CD4-positive, alpha-beta T cell treated with Interleukin-17A for 4 hours (primary cell): ENCODE data around the gene CBX8.

Experiments
- DNase-seq: peaks from one replicate; pipeline ENCODE4 v3.0.0-alpha.2; 2020; ENCODE audit warnings: mixed read lengths

CBX8 gene

DNA sequence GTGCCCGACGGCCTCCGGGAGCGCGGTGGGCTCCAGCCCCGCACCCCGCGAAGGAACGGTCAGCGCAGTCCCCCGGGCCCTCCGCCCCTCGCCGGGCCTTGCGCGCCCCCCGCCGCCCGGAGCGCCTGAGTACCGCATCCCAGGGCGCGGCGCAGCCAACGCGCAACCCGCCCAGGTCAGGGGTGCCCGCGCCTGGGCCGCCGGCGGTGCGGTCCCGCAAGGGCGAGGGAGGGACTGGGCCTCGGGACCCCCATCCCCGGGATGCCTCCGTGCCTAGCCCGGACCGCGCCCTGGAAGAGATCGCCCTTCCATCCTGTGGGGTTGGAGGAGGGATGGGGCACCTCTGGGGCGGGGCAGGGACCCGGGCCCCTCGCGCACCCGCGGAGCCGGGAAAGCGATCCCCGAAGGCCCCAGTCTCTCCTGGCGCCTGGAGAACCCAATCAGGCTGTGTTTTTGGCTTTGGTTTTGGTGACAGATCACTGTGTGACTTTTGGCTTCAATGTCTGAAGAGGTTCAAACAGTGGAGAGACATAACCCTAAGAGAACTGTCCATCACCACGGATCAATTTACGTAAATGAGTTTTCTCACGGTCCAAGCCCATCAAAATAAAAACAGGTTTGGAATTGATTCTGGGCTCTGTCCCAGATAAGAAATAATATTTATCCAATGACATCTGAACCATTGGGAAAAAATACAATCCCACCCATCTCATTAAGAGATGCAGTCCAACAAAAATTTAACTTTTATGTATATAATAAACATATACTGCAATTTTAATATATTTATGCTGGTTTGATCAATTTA is 48.4 kb downstream of the CBX8 start:
- no peak for DNase-seq

DNA sequence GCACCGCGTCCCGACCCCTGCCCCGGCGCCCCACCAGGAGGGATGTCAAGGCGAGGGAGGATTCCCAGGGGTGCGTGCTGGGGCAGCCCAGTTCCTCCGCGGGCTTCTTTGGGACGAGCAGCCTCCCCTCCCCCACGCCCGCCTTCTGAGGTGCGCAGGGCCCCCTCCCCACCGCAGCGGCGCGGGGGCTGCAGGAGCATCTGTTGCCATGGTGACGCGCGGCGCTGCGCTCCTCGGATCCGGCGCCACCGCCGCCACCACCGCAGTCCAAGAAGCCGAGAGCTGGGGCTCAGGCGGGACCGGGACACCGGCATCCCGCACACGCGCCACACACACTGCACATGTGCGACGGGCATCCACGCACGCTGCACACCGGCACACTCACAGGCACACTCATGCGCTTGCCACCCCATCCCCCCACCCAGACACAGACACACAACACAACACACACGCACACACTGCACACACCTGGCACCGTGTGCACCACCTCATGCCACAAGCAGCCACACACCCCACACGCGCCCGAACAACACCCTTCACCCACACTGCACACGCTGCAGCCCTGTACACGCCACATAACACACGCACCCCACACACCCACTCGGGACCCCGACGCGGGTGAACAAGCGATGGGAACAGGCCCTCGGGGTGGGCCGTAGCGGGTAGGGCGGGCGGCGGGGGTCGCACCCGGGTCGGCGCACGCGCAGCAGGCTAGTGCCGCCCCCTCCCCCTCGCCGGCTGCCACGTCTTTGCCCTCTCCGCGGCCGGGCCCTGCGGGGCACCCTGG is 49.2 kb downstream of the CBX8 start:
- DNase-seq, result peak; percentile 26

DNA sequence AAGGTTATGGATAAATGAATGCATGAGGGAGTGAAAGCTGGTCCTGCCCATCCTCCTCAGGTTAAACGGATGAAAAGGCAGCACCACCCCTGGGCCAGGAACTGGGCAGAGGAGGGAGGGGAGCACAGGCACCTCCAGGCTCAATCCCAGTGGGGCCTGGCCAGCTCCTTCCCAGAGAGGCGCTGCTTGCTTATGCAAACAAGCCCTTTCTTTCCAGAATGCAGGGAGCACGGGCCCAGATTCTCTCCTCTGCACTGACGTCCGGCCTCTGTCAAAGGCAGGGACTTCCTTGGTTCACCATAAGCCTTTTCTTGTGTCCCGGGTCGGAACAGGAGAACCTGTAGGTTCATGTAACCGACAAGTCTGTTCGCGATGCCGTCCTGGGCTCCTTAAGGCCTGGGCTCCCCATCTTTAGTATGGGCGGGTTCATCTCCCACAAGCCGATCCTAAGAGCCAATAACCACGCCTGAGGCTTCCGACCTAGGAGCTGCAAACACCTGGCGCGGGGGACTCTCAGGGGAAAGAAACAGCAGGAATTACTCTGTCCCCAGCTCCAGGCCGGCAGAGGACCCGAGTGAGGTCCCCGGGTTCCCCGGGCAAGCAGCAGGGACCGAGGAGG is 49.9 kb downstream of the CBX8 start:
- DNase-seq, result no peak

DNA sequence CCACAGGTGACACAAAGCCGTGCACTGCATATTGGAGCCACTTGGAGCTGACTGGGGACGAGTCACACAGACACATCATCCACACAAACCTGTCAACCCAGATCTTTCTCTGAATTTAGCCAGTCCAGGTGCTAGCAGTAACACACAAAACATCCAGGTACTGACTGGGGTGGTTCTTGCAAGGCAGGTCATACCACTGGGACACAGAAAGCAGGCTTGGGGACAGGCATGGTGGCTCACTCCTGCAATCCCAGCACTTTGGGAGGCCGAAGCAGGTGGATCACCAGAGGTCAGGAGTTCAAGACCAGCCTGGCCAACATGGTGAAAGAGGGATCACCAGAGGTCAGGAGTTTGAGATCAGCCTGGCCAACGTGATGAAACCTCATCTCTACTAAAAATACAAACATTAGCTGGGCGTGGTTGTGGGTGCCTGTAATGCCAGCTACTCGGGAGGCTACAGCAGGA is 51.2 kb downstream of the CBX8 start:
- no peak for DNase-seq

DNA sequence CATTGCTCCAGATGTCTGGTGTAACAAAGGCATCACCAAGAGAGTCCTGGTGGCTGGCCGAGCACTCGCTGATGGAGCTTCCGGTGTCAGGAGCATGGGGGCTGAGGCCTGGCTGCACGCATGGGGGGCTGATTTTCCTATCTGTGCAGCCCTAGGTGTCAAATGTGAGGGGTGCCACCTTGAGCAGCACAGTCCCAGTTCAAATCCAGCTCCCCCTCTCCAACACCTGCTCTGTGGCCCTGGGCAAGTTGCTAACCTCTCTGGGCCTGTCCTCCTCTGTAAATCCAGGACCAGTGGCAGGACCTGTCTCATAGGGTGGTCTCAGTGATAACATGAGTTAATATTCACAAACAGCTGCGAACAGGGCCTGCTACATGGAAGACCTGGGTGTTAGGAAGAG is 53.3 kb downstream of the CBX8 start:
- DNase-seq, result no peak

GRCh38 chr17:79742951-79743476 is 53.9 kb downstream of the CBX8 start:
- no peak for DNase-seq

- no peak for DNase-seq
Observed at GRCh38 chr17:79742589-79742918, 54.3 kb downstream of the CBX8 start.
